Skeletal muscle tissue (tissue), 4 donors: Measurements from ENCODE around the gene FZD2. TPM values are rescaled to one million over a fixed set of nuclear protein-coding genes. Genes with fewer than 3 reads are reported as not detected.

Experiments used
- H3K27ac ChIP-seq: one replicate; pipeline ENCODE4 v1.7.0; 2013; ENCODE audit warnings: mild to moderate bottlenecking, low read depth, low read length, inconsistent platforms
- H3K27me3 ChIP-seq, 3 donors: one replicate each; pipeline ENCODE4 v1.7.0; 2013; ENCODE audit warnings: low read length in 3 of 3; ENCODE audit not compliant: control insufficient read depth in 3 of 3, insufficient read depth in 3 of 3
- H3K36me3 ChIP-seq, 3 donors: one replicate each; pipeline ENCODE4 v1.7.0; 2013; ENCODE audit warnings: low read length in 3 of 3; ENCODE audit not compliant: control insufficient read depth in 3 of 3, insufficient read depth in 3 of 3
- H3K4me1 ChIP-seq, 3 donors: one replicate each; pipeline ENCODE4 v1.7.0; 2013; ENCODE audit warnings: low read length in 3 of 3, mild to moderate bottlenecking in 3 of 3; ENCODE audit not compliant: control insufficient read depth in 3 of 3, insufficient read depth in 3 of 3
- H3K4me3 ChIP-seq, 3 donors: one replicate each; pipeline ENCODE4 v1.7.0; 2013; ENCODE audit warnings: low read length in 3 of 3
- H3K9ac ChIP-seq, 3 donors: one replicate each; pipeline ENCODE4 v1.7.0; 2013; ENCODE audit warnings: low read length in 3 of 3, mild to moderate bottlenecking in 3 of 3, moderate library complexity in 2 of 3, low read depth in 1 of 3
- H3K9me3 ChIP-seq, 3 donors: one replicate each; pipeline ENCODE4 v1.7.0; 2013; ENCODE audit warnings: low read length in 3 of 3; ENCODE audit not compliant: control insufficient read depth in 3 of 3
- total RNA-seq: library from RNA; depleted of rRNA; stranded (reverse); fragments of >200 nt; gene quantifications from one replicate; pipeline ENCODE4 v1.2.3, GENCODE V29; 2014
- donor health status: Osteomylitis.

FZD2 gene
- total RNA-seq, 1 donor from 2014 or later: 8.9 TPM

DNA sequence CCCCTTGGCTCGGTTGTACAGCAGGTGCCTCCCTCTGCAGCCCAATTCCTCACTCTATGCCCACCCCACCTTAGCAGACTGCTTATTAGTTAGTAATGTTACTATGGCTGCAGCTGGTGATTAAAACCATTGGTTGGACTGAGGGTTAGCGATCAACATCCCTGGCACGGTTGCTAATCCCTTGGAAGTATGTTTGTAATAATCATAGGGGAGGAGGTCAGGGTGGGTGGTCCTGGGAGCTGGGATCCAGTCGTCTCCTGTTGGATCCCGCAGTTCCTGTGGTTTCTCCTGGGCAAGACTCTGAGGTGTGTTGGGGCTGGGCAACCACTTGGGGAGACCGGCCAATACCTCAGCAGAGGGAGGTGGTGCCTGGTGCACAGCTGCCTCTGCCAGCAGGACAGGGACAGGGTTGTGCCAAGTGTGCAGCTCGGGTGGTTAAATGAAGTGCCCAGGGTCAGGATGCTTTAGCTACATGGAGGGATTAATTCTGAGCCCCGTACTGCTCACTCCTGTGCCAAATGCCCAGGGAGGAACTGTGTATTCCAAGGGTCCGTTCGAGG lies 38.0 kb downstream of the FZD2 start:
- Histone ChIP-seq H3K4me1 (no peaks in the 10 kb centered on the region), H3K9me3 (no peaks in the 10 kb centered on the region), H3K9ac (no peak overlapping the region), H3K4me3 (no peak overlapping the region), H3K36me3 (no peaks in the 10 kb centered on the region), H3K27me3 (peaks cover 22 to 30% (median 27%) of the 10 kb centered on the region in 3 donors), H3K27ac (no peak overlapping the region)

DNA sequence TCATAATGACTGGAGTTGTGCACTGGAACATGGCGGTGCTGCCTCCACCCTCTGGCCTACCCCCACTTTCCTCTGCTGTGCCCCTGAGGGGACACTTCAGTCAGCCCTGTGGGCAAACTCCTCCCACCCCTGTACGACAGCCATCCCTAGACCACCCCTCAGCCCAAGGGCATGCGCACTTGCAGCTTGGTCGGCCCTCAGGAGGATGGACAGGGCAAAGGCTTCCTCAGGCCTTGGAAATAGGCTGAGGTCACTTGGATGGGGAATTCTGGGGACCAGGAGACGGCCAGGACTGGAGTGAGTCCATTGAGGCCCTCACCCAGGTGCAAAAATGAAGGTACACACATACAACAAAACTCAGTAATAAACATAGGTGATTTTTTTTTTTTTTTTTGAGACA lies 41.0 kb downstream of the FZD2 start:
- Histone ChIP-seq H3K4me1 (no peaks in the 10 kb centered on the region), H3K4me3 (no peak overlapping the region)

DNA sequence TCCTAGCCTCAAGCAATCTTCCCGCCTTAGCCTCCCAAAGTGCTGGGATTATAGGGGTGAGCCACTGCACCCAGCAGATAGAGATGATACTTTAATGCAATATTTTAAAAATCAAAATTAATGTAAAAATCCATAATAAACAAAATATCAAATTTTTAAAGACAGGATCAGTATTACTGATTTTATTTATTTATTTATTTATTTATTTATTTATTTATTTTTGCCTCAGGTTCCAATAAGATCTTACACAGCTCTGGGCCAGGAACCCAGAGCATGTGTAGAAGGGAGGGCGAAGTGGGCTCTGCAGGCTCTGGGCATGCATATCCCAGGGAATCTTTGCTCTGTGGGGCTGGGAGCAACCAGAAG lies 41.6 kb downstream of the FZD2 start:
- Histone ChIP-seq H3K4me3 (no peak overlapping the region), H3K9ac (no peak overlapping the region), H3K27ac (no peak overlapping the region), H3K27me3 (peaks cover 12 to 19% (median 15%) of the 10 kb centered on the region in 3 donors), H3K36me3 (no peaks in the 10 kb centered on the region), H3K9me3 (no peaks in the 10 kb centered on the region), H3K4me1 (no peaks in the 10 kb centered on the region)

More for the DNA sequence above, 41.0 kb downstream of the FZD2 start:
- Histone ChIP-seq H3K27ac (no peak overlapping the region), H3K27me3 (peaks cover 14 to 24% (median 21%) of the 10 kb centered on the region in 3 donors), H3K36me3 (no peaks in the 10 kb centered on the region), H3K9ac (no peak overlapping the region), H3K9me3 (no peaks in the 10 kb centered on the region)

- H3K4me3 ChIP-seq: no peak overlapping the region
- H3K27ac ChIP-seq: peak overlapping the region; percentile 25
- no peak overlapping the region for H3K9ac ChIP-seq
Observed at GRCh38 chr17:44599298-44600175, 42.3 kb downstream of the FZD2 start.

GRCh38 chr17:44601539-44601938 lies 44.3 kb downstream of the FZD2 start:
- Histone ChIP-seq H3K4me3 (no peak overlapping the region), H3K9me3 (no peaks in the 10 kb centered on the region), H3K36me3 (no peaks in the 10 kb centered on the region), H3K4me1 (no peaks in the 10 kb centered on the region), H3K9ac (no peak overlapping the region), H3K27me3 (peaks cover 8 to 21% (median 9%) of the 10 kb centered on the region in 3 donors), H3K27ac (no peak overlapping the region)

More at GRCh38 chr17:44599298-44600175, 42.3 kb downstream of the FZD2 start:
- Histone ChIP-seq H3K27me3 (peaks cover 9 to 23% (median 12%) of the 10 kb centered on the region in 3 donors), H3K9me3 (no peaks in the 10 kb centered on the region), H3K4me1 (no peaks in the 10 kb centered on the region), H3K36me3 (no peaks in the 10 kb centered on the region)

DNA sequence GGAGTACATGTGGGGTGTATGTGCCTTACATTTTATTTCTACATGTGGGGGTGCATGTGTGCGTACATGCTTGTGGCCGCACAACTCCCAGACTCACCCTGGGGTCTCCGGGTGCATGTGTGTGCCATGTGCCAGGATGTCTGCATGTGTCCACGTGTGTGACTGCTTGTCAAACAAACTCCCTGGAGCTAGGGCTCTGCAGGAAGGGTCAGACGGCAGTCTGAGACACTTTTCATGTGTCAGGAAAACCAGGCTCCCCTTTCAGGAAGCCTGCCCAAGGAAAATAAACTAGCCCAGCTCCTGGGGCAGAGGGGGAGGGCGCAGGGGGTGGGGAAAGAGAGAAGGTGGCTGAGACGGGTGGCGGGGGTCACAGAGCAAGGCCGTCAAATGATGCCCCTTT lies 44.7 kb downstream of the FZD2 start:
- Histone ChIP-seq H3K27ac (no peak overlapping the region), H3K4me3 (no peak overlapping the region), H3K4me1 (no peaks in the 10 kb centered on the region), H3K36me3 (no peaks in the 10 kb centered on the region), H3K9ac (no peak overlapping the region), H3K27me3 (peaks cover 8 to 26% (median 9%) of the 10 kb centered on the region in 3 donors), H3K9me3 (no peaks in the 10 kb centered on the region)

DNA sequence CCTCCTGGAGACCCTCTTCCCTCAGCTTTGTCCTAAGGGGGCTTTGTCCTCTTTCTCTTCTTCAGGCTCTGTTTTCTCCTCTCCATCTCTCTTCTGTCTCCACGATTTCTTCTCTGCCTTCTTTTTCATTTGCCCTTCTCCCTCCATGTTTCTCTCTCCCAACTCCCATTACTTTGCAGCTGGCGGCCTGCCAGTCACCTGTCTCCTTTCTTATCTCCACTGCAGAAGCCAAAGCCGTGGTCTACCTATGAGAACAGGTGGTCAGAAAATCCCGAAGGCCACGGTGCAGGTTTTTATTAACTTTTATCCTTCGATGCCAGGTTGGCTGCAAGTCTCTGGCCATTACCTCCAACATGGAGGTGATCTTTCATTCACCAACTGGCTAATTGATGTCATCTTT lies 45.1 kb downstream of the FZD2 start:
- Histone ChIP-seq H3K36me3 (no peaks in the 10 kb centered on the region), H3K4me1 (no peaks in the 10 kb centered on the region), H3K9ac (no peak overlapping the region), H3K4me3 (no peak overlapping the region), H3K27me3 (peaks cover 8 to 27% (median 9%) of the 10 kb centered on the region in 3 donors), H3K9me3 (no peaks in the 10 kb centered on the region), H3K27ac (no peak overlapping the region)

DNA sequence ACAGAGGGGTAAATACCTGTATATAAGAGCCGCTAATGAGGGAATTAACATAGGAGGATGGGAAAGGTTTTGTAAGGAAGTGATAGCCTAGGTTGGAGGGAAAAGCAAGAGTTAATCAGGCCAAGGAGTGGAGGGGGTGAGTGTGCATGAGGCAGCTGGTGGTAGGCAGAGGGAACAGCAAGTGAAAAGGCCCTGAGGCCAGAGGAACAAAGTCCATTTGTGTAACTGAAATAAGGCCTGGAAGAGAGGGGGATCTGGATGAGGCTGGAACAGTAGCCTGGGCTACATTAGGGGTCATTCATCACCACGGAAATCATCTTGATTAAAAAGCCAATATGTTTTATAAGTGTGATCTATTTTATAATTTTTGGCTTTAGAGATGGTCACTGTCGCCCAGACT lies 45.7 kb downstream of the FZD2 start:
- no peaks in the 10 kb centered on the region for H3K36me3 ChIP-seq
- peaks cover 8 to 22% (median 9%) of the 10 kb centered on the region in 3 donors for H3K27me3 ChIP-seq
- no peak overlapping the region for H3K27ac ChIP-seq
- H3K4me1 ChIP-seq: no peaks in the 10 kb centered on the region
- H3K9me3 ChIP-seq: no peaks in the 10 kb centered on the region
- no peak overlapping the region for H3K4me3 ChIP-seq
- H3K9ac ChIP-seq: no peak overlapping the region

DNA sequence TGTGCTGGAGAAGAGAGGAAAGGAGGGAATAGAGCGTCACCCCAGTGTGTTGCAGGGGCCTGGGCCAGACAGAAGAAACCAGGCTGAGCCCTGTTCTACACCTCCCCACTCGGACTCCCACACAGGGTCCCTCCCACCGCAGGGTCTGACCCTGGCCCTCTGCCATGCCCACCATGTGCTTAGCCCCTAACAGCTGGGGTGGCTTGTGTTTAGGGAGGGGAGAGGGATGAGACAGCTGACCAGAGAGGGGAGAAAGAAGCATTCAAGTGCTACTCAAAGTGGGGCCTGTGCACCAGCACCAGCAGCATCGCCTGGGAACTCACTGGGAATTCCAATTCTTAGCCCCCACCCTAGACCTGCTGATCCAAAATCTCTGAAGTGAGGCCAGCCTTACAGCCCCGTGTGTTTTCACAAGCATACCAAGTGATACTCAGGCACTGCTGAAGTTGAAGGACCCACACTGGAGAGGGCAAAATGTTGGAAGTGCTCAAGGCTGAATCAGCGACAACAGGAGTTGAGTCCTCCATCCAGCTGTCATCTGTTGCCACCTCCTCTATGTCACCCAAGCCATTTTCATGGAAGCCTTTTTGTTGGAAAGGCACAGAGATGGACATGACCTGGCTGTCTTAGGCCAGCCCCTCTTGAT lies 47.0 kb downstream of the FZD2 start:
- H3K36me3 ChIP-seq: no peaks in the 10 kb centered on the region
- peaks cover 6 to 28% (median 11%) of the 10 kb centered on the region in 3 donors for H3K27me3 ChIP-seq
- no peaks in the 10 kb centered on the region for H3K4me1 ChIP-seq
- H3K27ac ChIP-seq: no peak overlapping the region
- H3K9ac ChIP-seq: no peak overlapping the region
- no peaks in the 10 kb centered on the region for H3K9me3 ChIP-seq
- no peak overlapping the region for H3K4me3 ChIP-seq
